ENCODE measurements around the gene OBSCN. TPM values are rescaled to one million over a fixed set of nuclear protein-coding genes. Genes with fewer than 3 reads are reported as not detected.

The OBSCN gene
- total and polyA plus RNA-seq, 2 donors (not counting 3 experiments of a cell fraction or from before 2014, with no cell fraction given), result 1.5 to 2.9 TPM

GRCh38 chr1:228346731-228347130 is 138.9 kb downstream of the OBSCN start:
- H3K9me1 ChIP-seq (replicated peaks; ENCODE audit: control insufficient read depth, extremely low read depth, insufficient read depth, low read length), result no peaks in the 10 kb centered on the region
- no peaks in the 10 kb centered on the region for H3K36me3 ChIP-seq (ENCODE audit: control insufficient read depth in 2 of 2, extremely low read depth in 1 of 2, insufficient read depth in 2 of 2, low read length in 2 of 2)
- no peak overlapping the region for H3K27ac ChIP-seq (ENCODE audit: insufficient read depth, low read depth, low read length)
- H3K27me3 ChIP-seq (ENCODE audit: control insufficient read depth in 2 of 2, insufficient read depth in 2 of 2, low read length in 2 of 2), result no peaks in the 10 kb centered on the region
- no peak overlapping the region for H2AFZ ChIP-seq (ENCODE audit: low read depth, low read length)
- no TSS peak for BruUV-seq (replicated peaks)
- H3K4me2 ChIP-seq (ENCODE audit: insufficient read depth, low read length), result no peak overlapping the region
- TF ChIP-seq, protein P1, sequence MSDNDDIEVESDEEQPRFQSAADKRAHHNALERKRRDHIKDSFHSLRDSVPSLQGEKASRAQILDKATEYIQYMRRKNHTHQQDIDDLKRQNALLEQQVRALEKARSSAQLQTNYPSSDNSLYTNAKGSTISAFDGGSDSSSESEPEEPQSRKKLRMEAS (IDR thresholded peaks at IDR 0.05; ENCODE audit: insufficient read depth, insufficient read length), result no peak
- TF ChIP-seq MYC (IDR thresholded peaks at IDR 0.05; ENCODE audit: low read depth, low read length) (no peak), FOS (IDR thresholded peaks at IDR 0.05; ENCODE audit: borderline replicate concordance, insufficient read depth, low read length) (no peak), GATA2 (IDR thresholded peaks at IDR 0.05; ENCODE audit: insufficient read depth, insufficient read length, low read depth, low read length) (no peak), EZH2 (IDR thresholded peaks at IDR 0.05; ENCODE audit: borderline replicate concordance, low read depth, low read length, severe bottlenecking) (no peak), POLR2A (IDR thresholded peaks at IDR 0.05; ENCODE audit: low read depth, low read length) (no peak), POLR2AphosphoS5 (IDR thresholded peaks at IDR 0.05; ENCODE audit: insufficient read depth, low read depth, low read length) (no peak), JUN (IDR thresholded peaks at IDR 0.05; ENCODE audit: borderline replicate concordance, insufficient read depth, insufficient read length, low read depth) (no peak)
- TF ChIP-seq, protein P2, sequence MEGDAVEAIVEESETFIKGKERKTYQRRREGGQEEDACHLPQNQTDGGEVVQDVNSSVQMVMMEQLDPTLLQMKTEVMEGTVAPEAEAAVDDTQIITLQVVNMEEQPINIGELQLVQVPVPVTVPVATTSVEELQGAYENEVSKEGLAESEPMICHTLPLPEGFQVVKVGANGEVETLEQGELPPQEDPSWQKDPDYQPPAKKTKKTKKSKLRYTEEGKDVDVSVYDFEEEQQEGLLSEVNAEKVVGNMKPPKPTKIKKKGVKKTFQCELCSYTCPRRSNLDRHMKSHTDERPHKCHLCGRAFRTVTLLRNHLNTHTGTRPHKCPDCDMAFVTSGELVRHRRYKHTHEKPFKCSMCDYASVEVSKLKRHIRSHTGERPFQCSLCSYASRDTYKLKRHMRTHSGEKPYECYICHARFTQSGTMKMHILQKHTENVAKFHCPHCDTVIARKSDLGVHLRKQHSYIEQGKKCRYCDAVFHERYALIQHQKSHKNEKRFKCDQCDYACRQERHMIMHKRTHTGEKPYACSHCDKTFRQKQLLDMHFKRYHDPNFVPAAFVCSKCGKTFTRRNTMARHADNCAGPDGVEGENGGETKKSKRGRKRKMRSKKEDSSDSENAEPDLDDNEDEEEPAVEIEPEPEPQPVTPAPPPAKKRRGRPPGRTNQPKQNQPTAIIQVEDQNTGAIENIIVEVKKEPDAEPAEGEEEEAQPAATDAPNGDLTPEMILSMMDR (IDR thresholded peaks at IDR 0.05; ENCODE audit: extremely low read depth in 1 of 2, insufficient read depth in 1 of 2, low read depth in 1 of 2, low read length in 2 of 2), result no peak
- dilution Hi-C loops (cut with MboI; ENCODE audit: extremely low pct_ligation_motif_present, low sequenced_read_pairs) (no loop called here), intact Hi-C loops (cut with micrococcal nuclease) (no loop called here)
- H4K20me1 ChIP-seq (replicated peaks; ENCODE audit: control insufficient read depth, extremely low read depth, insufficient read depth, low read length), result no peaks in the 10 kb centered on the region
- H3K4me3 ChIP-seq (replicated peaks in 1 of 3; ENCODE audit: insufficient read depth in 1 of 3, low read depth in 1 of 3, low read length in 3 of 3), result no peak overlapping the region
- H3K79me2 ChIP-seq (ENCODE audit: control insufficient read depth, insufficient read depth, low read length), result no peaks in the 10 kb centered on the region
- FAIRE-seq (no peak), DNase-seq (ENCODE audit: low read depth, low spot score) (no peak)
- no peak overlapping the region for H3K9ac ChIP-seq (replicated peaks; ENCODE audit: extremely low read depth, insufficient read depth, low read length)
- H3K4me1 ChIP-seq (ENCODE audit: control insufficient read depth, extremely low read depth, insufficient read depth, low read length), result no peaks in the 10 kb centered on the region
- CTCF ChIA-PET, result no interaction called here
- no peaks in the 10 kb centered on the region for H3K9me3 ChIP-seq (replicated peaks; ENCODE audit: control insufficient read depth, insufficient read depth, low read length)
- POLR2A ChIA-PET, result no interaction called here
